ENCODE results near the gene MBTD1.
"Not testable (repeated sequence)": the region's sequence is repeated elsewhere in the genome, so short reads cannot be mapped to it uniquely, and the experiment has no call there.

Gene MBTD1

DNA sequence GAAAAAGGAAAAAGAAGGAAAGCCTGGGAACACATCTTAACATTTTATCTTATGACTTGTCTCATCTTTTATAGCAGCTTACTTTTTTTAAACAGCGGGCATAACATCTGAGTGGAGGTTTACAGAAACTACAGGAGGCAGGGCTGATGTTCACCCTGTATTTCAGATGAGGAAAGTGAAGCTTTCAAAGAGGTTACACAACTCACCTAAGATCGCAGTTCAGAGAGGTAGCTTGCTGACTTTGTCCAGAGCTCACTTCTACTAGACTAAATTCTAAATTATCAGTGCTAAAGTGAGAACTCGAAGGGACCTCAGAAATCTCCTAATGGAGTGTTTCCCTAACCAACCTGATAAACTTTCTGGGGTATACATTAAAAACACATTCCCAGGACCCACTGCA lies 3.7 kb downstream of the MBTD1 start:
- DNase-seq (ENCODE audit: extremely low read depth in 1 of 2, low read depth in 1 of 2): no peak

DNA sequence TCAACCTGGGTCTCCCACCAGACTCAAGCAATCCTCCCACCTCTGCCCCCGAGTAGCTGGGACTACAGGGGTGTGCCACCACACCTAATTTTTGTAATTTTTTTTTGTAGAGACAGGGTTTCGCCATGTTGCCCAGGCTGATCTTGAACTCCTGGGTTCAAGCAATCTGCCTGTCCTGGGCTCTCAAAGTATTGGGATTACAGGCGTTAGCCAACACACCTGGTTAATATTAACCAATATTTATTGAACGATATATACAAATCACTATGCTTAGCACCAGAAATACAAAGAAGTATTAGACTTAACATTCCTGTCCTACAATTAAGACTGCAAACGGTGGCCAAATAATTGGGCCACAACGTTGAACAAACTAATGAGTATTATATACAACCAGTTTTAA lies 4.2 kb downstream of the MBTD1 start:
- no peak for DNase-seq (ENCODE audit: extremely low read depth in 1 of 2, low read depth in 1 of 2)

DNA sequence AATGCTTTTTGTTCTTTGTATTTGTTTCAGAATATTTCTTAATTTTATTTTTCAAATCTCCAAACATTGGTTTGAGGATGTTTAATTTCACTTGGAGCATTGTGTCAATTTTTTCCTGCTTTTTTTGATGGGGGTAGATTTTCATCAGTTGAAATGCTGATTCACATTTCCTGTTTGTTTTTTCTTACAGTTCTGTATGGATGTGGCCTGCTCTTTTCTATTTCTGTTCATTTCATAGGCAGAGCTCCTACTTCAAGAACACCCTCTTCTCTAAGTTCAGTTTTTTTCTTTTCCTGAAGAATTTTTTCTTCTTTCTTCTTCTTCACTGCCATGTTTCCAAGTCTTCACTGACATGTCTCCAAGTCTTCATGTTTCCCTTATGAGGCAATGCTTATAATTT lies 8.8 kb downstream of the MBTD1 start:
- DNase-seq (ENCODE audit: extremely low read depth in 1 of 2, low read depth in 1 of 2): no peak

DNA sequence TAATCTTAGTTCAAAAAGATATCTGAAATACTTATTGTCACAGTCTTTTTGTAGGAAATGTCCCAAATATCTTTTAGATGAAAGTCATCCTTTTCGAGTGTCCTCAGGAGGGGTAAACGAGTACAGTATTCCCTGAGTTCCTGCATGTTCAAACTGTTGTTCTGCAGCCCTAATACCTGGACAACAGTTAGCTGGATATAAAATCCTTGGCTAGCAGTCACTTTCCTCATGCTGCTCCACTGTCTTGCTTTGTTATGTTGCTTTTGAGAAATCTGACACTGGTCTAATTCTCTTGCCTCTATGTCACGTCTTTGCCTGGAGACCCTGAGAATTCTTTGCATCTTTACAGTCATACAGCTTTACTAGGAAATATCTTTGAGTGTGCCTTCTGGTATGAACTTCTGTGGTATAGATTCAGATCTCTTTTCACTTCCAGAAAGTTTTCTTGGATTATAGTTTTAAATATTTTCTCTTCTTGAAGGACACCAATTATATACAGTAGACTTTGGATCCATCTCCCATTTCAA lies 9.5 kb downstream of the MBTD1 start:
- no peak for DNase-seq (ENCODE audit: extremely low read depth in 1 of 2, low read depth in 1 of 2)

DNA sequence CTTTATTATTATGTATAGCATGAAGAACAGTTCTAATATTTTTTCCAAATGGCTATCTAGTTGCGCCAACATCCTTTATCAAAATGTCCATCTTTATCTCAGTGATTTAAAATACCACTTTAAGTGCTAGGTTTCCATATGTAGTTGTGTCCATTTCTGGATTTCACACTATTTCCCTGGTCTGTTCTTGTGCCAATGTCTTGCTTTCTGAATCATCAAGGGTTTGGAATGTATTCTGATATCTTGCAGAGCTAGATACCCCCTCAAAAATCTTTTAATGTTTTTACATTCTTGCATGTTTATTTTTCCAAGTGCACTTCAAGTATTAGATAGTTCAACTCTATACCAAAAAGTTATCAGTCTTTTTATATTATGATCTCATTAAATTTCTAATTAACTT lies 14.3 kb downstream of the MBTD1 start:
- no peak for DNase-seq (ENCODE audit: extremely low read depth in 1 of 2, low read depth in 1 of 2)

DNA sequence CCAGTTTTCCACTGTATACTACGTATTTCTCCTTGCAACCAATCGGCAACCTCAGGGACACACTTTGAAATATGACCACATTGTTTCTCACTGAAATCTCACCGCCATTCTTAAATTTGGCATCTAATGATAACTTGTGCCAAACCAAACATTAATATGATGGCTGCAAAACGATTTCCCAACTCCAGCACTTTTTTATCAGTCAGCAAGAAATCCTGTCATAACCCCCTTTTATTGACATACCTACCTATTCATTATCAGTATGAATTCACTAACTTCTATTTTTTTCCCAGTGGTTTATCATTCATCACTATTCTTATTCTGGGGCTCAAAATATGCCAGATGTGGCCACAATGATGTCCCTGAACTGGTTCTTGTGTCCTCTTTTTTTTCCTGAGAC lies 15.8 kb downstream of the MBTD1 start:
- DNase-seq (ENCODE audit: extremely low read depth in 1 of 2, low read depth in 1 of 2): no peak

DNA sequence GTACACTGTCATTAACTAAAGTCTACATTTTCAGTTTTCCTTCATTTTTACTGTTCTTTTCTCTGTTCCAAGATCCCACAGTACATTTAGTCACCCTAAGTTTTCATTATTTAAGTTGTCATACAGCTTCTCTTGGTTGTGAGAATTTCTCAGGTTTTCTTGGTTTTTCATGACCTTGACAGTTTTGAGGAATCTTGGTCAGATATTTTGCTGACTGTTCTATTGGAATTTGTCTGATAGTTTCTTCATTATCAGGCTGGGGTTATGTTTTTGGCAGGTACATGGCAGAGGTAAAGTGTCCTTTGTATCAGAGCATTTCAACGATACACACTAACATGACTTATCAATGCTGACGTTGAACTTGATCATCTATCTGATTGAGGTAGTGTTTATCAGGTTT lies 19.6 kb downstream of the MBTD1 start:
- DNase-seq (ENCODE audit: extremely low read depth in 1 of 2, low read depth in 1 of 2): no peak

DNA sequence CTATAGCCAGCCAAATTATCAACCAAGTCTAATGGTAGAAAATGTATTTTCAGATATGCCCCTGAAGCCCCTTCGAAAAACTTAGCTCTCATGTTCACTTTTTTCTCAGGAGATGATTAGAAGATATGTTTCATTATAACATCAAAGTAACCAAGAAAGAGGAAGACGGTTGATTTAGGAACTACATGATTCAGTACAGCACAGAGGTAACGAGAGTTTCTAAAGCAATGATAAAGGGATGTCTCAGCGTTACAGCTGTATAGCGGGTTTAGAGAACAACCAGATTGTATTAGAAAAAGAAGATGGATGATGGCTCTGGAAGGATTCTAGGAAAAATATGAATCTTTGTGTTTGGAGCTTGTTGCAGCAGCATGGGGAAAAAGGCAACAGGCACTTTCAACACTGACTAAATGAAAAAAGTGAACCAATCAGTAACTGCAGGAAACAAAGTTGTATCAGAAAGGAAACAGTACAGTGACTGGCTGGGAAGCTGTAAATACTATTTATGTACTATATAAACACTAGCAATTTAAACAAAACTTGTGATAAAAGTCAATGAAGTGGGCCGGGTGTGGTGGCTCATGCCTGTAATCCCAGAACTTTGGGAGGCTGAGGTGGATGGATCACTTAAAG lies 21.5 kb downstream of the MBTD1 start:
- DNase-seq (ENCODE audit: extremely low read depth in 1 of 2, low read depth in 1 of 2): no peak

DNA sequence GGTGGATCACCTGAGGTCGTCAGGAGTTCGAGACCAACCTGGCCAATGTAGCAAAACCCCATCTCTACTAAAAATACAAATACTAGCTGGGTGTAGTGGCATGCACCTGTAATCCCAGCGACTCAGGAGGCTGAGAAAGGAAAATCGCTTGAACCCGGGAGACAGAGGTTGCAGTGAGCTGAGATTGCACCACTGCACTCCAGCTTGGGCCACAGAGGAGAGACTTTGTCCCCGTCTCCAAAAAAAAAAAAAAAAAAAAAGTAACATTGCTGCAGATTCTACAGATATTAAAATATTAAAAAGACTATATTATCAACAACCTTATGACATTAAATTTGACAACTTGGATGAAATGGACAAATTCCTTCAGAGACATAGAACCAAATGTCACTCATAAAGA lies 25.7 kb downstream of the MBTD1 start:
- DNase-seq (ENCODE audit: extremely low read depth in 1 of 2, low read depth in 1 of 2): no peak

DNA sequence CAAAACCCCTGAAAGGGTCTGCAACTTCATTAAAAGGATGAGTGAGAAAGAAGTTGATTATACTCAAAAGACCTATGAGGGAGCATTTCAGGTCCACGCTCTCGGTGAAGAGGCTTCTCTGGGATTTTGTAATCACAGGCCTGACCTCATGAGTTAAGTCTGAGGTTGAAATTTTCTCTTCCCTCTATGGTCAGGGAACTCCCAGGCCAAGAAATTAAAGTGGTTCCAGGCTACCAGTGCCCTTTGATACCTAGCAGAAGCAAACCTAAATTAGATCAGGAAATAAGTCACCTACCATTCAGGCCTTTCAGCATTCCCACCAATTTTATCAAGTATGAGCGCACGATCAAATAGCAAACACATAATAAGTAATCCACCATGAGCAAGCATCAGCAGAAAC lies 27.9 kb downstream of the MBTD1 start:
- no peak for DNase-seq (ENCODE audit: extremely low read depth in 1 of 2, low read depth in 1 of 2)

DNA sequence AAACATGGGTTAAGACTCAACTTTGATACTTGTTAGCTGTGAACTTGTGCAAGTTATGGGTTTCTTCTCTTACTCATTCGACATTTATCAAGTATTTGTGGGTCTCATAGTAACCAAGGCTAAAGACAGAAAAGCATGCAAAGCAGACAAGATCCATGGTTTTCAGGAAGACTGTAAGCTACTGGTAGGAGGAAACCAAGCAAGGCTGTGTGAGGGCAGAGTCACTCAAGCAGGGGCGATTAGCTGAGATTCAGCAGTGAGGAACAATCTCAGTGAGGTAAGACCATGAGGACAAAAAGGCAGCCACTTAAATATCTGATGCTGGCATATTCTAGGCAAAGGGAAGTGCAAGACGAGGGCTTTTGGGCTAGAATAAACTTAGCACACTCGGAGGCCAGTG lies 29.5 kb downstream of the MBTD1 start:
- DNase-seq (ENCODE audit: extremely low read depth in 1 of 2, low read depth in 1 of 2): no peak

DNA sequence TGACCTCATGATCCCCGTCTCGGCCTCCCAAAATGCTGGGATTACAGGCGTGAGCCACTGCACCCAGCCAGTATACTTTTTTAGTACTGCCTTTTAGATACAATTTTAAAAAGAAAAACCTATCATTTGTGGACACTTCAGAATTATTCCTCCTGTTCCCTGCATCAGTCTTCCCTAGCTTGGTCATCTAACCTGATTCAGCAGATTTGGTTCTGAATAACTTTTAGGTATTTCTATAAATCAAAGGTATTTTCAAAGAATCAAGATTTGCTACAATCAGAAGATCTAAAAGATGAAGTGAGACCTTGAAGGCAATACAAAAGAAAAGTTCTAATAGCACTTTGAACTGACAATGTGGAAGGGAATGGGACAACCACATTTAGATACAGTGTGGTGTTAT lies 30.0 kb downstream of the MBTD1 start:
- no peak for DNase-seq (ENCODE audit: extremely low read depth in 1 of 2, low read depth in 1 of 2)

DNA sequence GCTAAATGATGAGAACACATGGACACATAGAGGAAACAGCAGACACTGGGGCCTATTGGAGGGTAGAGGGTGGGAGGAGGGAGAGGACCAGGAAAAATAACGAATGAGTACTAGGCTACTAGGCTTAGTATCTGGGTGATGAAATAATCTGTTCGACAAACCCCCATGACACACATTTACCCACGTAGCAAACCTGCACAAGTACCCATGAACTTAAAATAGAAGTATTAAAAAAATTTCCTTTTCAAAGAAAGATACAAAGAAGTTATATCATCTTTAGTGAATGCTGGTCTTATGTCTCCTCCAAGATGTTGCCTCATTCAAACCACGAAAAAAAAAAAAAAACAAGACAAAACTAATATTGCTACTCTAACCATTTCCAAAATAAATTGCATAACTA lies 31.7 kb downstream of the MBTD1 start:
- DNase-seq (ENCODE audit: extremely low read depth in 1 of 2, low read depth in 1 of 2): no peak

DNA sequence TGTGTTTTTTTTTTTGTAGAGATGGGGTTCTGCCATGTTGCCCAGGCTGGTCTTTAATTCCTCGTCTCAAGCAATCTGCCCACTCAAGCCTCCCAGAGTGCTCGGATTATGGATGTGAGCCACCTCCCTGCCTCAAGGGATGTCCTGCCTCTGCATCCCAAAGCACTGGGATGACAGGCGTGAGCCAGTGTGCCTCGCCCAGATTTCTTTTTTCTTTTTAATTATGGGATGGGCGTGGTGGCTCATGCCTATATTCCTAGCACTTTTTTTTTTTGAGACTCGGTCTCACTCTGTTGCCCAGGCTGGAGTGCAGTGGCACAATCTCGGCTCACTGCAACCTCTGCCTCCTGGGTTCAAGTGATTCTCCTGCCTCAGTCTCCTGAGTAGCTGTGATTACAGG lies 34.3 kb downstream of the MBTD1 start:
- not testable (repeated sequence) for DNase-seq (ENCODE audit: extremely low read depth in 1 of 2, low read depth in 1 of 2)

DNA sequence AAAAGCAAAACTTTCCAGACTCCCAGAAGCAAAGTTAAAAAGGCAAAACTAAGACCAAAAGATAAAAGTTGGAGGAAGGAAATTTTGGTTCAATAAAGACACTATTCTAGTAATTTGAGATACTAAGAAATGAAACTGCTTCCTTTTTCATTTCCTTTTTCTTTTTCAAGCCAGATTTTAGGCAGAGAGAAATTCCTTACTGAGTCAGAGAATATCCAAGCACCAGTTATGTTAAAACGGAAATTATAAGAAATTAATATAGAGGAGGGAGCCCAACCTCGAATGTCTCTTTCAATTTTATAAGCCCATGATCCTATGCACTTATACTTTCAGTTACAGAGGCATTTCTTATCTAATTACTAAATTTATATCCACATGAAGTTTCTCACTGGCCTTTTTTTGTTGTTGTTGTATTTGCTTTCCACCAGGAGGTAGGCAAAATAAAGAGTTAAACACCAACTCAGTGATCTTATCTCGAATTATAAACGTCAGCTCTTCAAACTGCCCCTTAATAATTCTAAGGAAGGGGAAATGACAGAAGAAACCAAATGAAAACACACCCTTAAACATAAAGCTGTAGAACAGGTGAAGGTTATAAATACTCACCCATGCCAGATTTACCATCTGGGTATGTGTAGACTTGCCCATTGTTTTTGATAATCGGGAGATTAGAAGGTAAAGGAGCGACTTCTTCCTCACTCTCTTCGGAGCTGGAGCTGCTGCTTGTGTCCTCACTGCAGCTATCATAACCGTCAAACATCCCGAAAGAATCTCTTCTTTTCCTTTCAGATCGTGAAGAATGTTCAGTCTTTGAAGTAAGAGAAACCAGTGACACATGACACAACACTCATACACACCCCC lies 35.2 kb downstream of the MBTD1 start:
- no peak for DNase-seq (ENCODE audit: extremely low read depth in 1 of 2, low read depth in 1 of 2)

DNA sequence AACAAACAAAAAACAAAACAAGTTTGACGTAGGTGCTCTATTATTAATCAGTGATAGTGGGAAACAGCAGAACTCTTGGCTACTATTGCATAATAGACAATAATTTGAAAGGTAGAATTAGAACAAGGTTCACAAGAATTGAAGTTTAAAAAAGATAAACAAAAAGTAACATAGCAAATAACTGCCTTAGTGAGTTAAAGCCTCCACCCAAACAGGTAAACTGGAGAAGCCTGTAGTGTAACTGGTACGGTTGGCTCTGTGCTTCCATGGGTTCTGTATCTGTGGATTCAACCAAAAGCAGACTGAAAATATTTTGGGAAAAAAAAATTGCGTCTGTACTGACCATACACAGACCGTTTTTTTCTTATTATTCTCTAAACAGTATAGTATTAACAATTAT lies 38.5 kb downstream of the MBTD1 start:
- DNase-seq (ENCODE audit: extremely low read depth in 1 of 2, low read depth in 1 of 2): no peak

DNA sequence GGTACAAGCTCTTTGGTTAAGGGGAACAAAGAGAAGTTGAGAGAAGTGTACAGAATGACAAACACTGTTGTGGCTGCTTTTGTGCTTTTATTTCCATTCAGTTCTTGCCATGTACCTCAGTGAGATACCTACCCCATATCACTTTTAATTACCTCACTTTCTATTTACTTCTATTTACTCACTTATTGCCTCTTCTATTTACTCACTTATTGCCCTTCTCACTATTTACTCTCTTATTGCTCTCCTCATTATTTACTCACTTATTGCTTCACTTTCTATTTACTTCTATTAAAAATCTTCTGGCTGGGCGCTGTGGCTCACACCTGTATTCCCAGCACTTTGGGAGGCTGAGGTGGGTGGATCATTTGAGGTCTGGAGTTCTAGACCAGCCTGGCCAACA lies 41.9 kb downstream of the MBTD1 start:
- no peak for DNase-seq (ENCODE audit: extremely low read depth in 1 of 2, low read depth in 1 of 2)

DNA sequence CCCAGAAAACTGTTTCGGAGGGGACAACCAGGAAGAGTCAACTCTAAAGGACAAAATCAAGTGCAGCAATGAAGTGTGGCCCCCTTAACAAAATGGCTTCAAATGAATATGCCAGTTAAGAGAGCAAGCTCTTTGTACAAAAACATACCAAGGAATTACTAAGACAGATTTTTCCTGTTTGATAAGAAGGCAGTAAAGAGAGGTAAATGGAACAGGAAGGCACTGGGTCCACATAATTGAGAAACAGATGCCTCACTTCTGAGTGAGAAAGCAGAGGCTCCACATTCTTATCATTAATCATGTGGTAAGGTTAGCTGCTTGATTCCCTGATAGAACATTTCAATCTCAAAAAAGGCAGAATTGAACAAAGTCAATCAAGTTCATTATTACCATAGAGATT lies 44.9 kb downstream of the MBTD1 start:
- DNase-seq (ENCODE audit: extremely low read depth in 1 of 2, low read depth in 1 of 2): no peak

DNA sequence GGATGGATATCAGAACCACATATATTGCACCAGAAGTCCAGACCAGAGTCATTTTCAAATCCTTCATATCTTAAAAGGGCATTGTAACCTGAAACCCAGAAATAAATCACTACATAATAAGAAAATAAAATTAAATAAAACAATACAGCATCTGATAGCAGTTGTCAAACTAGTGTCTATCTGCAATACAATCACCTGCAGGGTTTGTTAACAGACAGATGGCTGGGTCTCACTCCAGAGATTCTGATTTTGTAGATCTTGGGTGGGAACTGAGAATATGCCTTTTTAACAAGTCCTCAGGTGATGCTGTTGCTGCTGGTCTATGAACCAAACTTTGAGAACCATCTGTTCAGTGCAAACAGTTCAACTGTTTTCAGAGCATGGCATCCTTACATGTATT lies 56.0 kb downstream of the MBTD1 start:
- DNase-seq (ENCODE audit: extremely low read depth in 1 of 2, low read depth in 1 of 2): no peak

DNA sequence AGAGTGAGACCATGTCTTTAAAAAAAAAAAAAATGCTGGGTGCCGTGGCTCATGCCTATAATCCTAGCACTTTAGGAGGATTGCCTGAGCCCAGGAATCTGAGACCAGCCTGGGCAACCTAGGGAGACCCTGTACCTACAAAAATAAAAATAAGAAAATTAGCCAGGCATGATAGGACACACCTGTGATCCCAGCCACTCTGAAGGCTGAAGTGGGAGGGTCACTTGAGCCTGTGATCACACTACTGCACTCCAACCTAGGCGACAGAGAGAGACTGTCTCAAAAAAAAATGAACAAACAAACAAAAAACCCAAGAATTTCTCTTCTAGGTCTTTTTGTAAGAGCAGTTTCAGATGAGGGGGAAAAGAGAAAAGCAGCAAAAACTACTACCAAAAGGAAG lies 59.0 kb downstream of the MBTD1 start:
- no peak for DNase-seq (ENCODE audit: extremely low read depth in 1 of 2, low read depth in 1 of 2)

DNA sequence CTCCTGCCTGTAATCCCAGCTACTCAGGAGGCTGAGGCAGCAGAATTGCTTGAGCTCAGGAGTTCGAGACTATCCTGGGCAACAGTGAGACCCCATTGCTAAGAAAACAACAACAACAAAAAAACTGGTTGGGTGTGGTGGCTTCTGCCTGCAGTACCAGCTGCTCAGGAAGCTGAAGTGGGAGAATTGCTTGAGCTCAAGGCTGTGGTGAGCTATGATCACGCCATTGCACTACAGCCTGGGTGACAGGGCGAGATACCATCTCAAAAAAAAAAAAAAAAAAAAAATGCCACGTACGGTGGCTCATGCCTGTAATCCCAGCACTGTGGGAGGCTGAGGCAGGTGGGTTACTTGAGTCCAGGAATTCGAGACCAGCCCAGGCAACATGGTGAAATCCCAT lies 59.6 kb downstream of the MBTD1 start:
- DNase-seq (ENCODE audit: extremely low read depth in 1 of 2, low read depth in 1 of 2): no peak

DNA sequence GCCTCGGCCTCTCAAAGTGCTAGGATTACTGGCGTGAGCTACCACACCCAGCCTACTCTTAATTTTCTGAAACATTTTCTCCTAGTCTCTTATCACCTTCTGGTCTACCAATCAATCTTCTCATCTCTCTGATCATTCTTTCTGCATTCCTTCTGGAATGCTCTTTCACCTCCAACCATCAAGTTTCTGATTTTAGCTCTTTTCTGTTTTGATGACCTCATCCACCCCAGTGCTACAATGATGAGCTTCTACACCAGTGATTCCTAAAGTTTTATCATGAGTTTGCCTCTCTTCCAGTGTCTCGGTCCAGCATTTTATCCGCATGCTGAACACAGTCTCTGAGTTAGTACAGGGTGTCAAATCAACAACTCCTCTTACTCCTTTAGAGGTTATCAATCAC lies 62.1 kb downstream of the MBTD1 start:
- DNase-seq (ENCODE audit: extremely low read depth in 1 of 2, low read depth in 1 of 2): no peak
